ENCODE measurements around the gene RAB14. TPM values are rescaled to one million over a fixed set of nuclear protein-coding genes. Genes with fewer than 3 reads are reported as not detected.
A peak's percentile ranks its signal among the peaks of the same experiment; 100 is the strongest.
"Not testable (repeated sequence)": the region's sequence is repeated elsewhere in the genome, so short reads cannot be mapped to it uniquely, and the experiment has no call there.

The RAB14 gene
- total RNA-seq, 3 donors from 2014 or later (not counting 1 experiment from before 2014, with no cell fraction given): 46.2 to 67.6 (median 57.3) TPM

DNA sequence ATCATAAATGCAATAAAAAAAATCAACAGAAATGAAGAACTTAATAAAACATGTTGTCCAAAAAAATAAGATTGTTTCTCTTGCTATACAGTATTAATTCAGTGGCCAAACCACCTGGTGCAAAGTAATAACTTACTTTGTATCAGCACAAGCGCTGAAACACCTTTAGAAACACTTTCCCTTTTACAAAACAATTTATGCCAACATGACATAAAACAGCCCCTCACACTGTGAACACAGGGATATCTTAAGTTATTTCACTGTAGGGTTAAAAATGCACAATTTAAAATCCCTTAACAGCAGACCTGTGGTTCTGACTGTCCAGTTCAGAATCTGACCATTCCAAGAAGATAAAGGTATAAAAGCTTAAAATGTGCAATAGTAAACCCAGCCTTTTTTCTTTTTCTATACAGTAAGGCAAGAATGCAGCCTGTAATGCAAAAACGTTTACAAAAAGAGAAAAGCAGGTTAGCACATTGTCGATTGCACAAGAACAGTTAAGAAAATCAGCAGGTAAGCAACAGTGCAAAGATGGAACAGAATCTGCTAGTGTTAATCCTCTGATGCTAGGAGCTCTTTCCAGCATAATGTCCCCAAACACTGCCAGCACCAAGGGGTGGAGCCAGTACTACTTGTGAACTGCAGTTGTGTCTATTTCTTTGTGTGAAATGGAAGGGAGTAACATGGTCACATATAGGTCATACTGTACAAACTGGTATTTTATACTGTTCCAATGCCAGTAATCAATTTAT is 21.6 kb downstream of the RAB14 start:
- no peak for TF ChIP-seq CTCF (IDR thresholded peaks at IDR 0.05)
- Histone ChIP-seq H3K4me3 (ENCODE audit: low read length) (no peak overlapping the region), H3K36me3 (ENCODE audit: control insufficient read depth, insufficient read depth, low read length) (peaks cover 62% of the 10 kb centered on the region), H3K27me3 (ENCODE audit: control insufficient read depth, insufficient read depth, low read length) (no peaks in the 10 kb centered on the region), H3K4me1 (ENCODE audit: control insufficient read depth, insufficient read depth, low read length) (no peaks in the 10 kb centered on the region), H3K27ac (ENCODE audit: low read length) (no peak overlapping the region), H3K9me3 (ENCODE audit: control insufficient read depth, insufficient read depth, low read length) (no peaks in the 10 kb centered on the region)
- Mint-ChIP-seq H3K36me3 (no peaks in the 10 kb centered on the region), H3K27ac (peak overlapping the region; percentile 62 to 88), H3K4me1 (peaks cover 35 to 62% of the 10 kb centered on the region in 2 donors), H3K27me3 (ENCODE audit: low read depth in 2 of 2) (no peaks in the 10 kb centered on the region), H3K4me3 (no peak overlapping the region), H3K9me3 (no peaks in the 10 kb centered on the region)
- intact Hi-C loops (cut with micrococcal nuclease): no loop called here
- 86% methylated on average over 3 of the region's 3 CpGs for WGBS (ENCODE audit: insufficient coverage)
- DNase-seq: no peak
- ATAC-seq: no peak

- H3K4me3 Mint-ChIP-seq; H3K36me3 Mint-ChIP-seq; H3K27ac ChIP-seq (ENCODE audit: low read length); H3K27me3 ChIP-seq (ENCODE audit: control insufficient read depth, insufficient read depth, low read length); H3K4me1 ChIP-seq (ENCODE audit: control insufficient read depth, insufficient read depth, low read length); intact Hi-C loops (cut with micrococcal nuclease); DNase-seq; H3K9me3 ChIP-seq (ENCODE audit: control insufficient read depth, insufficient read depth, low read length); H3K4me3 ChIP-seq (ENCODE audit: low read length); H3K27me3 Mint-ChIP-seq (ENCODE audit: low read depth in 2 of 2); H3K9me3 Mint-ChIP-seq; ATAC-seq: not testable (repeated sequence)
- Mint-ChIP-seq H3K27ac (peak overlapping the region; percentile 62 to 88), H3K4me1 (peaks cover 33 to 54% of the 10 kb centered on the region in 2 donors)
- WGBS (ENCODE audit: insufficient coverage): no CpG with 5 or more reads among the region's 1 CpG
- peaks cover 70% of the 10 kb centered on the region for H3K36me3 ChIP-seq (ENCODE audit: control insufficient read depth, insufficient read depth, low read length)
Observed at GRCh38 chr9:121179373-121179721, 22.3 kb downstream of the RAB14 start.

GRCh38 chr9:121178676-121179372 is 22.8 kb downstream of the RAB14 start:
- H3K9me3 Mint-ChIP-seq: no peaks in the 10 kb centered on the region
- H3K27me3 Mint-ChIP-seq (ENCODE audit: low read depth in 2 of 2): no peaks in the 10 kb centered on the region
- intact Hi-C loops (cut with micrococcal nuclease): no loop called here
- no peak for TF ChIP-seq CTCF (IDR thresholded peaks at IDR 0.05)
- peaks cover 75% of the 10 kb centered on the region for H3K36me3 ChIP-seq (ENCODE audit: control insufficient read depth, insufficient read depth, low read length)
- no peaks in the 10 kb centered on the region for H3K9me3 ChIP-seq (ENCODE audit: control insufficient read depth, insufficient read depth, low read length)
- ATAC-seq: no peak
- H3K36me3 Mint-ChIP-seq: peaks cover 3% of the 10 kb centered on the region
- H3K4me3 Mint-ChIP-seq: no peak overlapping the region
- no peak overlapping the region for H3K27ac ChIP-seq (ENCODE audit: low read length)
- H3K27me3 ChIP-seq (ENCODE audit: control insufficient read depth, insufficient read depth, low read length): no peaks in the 10 kb centered on the region
- no peak for DNase-seq
- H3K4me1 Mint-ChIP-seq: peaks cover 28 to 49% of the 10 kb centered on the region in 2 donors
- no peak overlapping the region for H3K4me3 ChIP-seq (ENCODE audit: low read length)
- H3K4me1 ChIP-seq (ENCODE audit: control insufficient read depth, insufficient read depth, low read length): no peaks in the 10 kb centered on the region
- peak overlapping the region; percentile 55 to 56 for H3K27ac Mint-ChIP-seq
- WGBS (ENCODE audit: insufficient coverage): 96% methylated on average over 3 of the region's 6 CpGs

- H3K4me1 ChIP-seq (ENCODE audit: control insufficient read depth, insufficient read depth, low read length): no peaks in the 10 kb centered on the region
- ATAC-seq (no peak), DNase-seq (no peak)
- H3K9me3 ChIP-seq (ENCODE audit: control insufficient read depth, insufficient read depth, low read length): no peaks in the 10 kb centered on the region
- H3K4me3 ChIP-seq (ENCODE audit: low read length): no peak overlapping the region
- WGBS (ENCODE audit: insufficient coverage): 97% methylated on average over 6 of the region's 7 CpGs
- H3K27me3 ChIP-seq (ENCODE audit: control insufficient read depth, insufficient read depth, low read length): no peaks in the 10 kb centered on the region
- H3K27ac Mint-ChIP-seq: peak overlapping the region; percentile 53 to 55
- intact Hi-C loops (cut with micrococcal nuclease): no loop called here
- no peak overlapping the region for H3K27ac ChIP-seq (ENCODE audit: low read length)
- H3K4me3 Mint-ChIP-seq: no peak overlapping the region
- peaks cover 15% of the 10 kb centered on the region for H3K36me3 Mint-ChIP-seq
- peaks cover 6 to 21% of the 10 kb centered on the region in 2 donors for H3K4me1 Mint-ChIP-seq
- H3K36me3 ChIP-seq (ENCODE audit: control insufficient read depth, insufficient read depth, low read length): peaks cover 92% of the 10 kb centered on the region
- H3K9me3 Mint-ChIP-seq: no peaks in the 10 kb centered on the region
- no peaks in the 10 kb centered on the region for H3K27me3 Mint-ChIP-seq (ENCODE audit: low read depth in 2 of 2)
- TF ChIP-seq CTCF (IDR thresholded peaks at IDR 0.05): no peak
Observed at GRCh38 chr9:121173501-121173900, 28.2 kb downstream of the RAB14 start.
